Endothelial cell of umbilical vein (primary cell): ENCODE data around the gene CCDC88B. TPM values are rescaled to one million over a fixed set of nuclear protein-coding genes. Genes with fewer than 3 reads are reported as not detected.

ENCODE experiments used
- BruUV-seq: library from RNA; stranded (reverse); fragments of 400-500 nt; replicated peaks from 2 replicates; lab custom pipeline; 2021; lab: Mats Ljungman, UMichigan
- CTCF ChIA-PET: fragments of 300-600, 350-600 bp; sonication (Branson Sonifier 250); formaldehyde crosslinking; loops from one replicate; lab custom pipeline; 2021; ENCODE audit warnings: antibody characterized with exemption, inconsistent platforms; lab: Charles Lee
- POLR2A ChIA-PET: fragments of 300-600, 350-600 bp; sonication (Branson Sonifier 250); formaldehyde crosslinking; loops from one replicate; lab custom pipeline; 2021; ENCODE audit warnings: antibody characterized with exemption, inconsistent platforms; lab: Charles Lee
- DNase-seq: peaks from one replicate; pipeline ENCODE4 v3.0.0-alpha.2; 2011; ENCODE audit warnings: low read depth, low spot score
- FAIRE-seq: peaks from 2 replicates; lab custom pipeline; 2011; peaks lifted over from hg19 to GRCh38; lab: Jason Lieb, UNC
- H2AFZ ChIP-seq: 2 replicates; pipeline ENCODE4 v1.6.0; 2012; ENCODE audit warnings: low read depth, low read length, control low read depth, inconsistent platforms
- H3K27ac ChIP-seq: 2 replicates; pipeline ENCODE4 v1.5.1; 2011; ENCODE audit warnings: low read depth, mild to moderate bottlenecking, control low read depth, low read length, moderate library complexity; ENCODE audit not compliant: insufficient read depth
- H3K27me3 ChIP-seq, 2 experiments: 2 replicates each; pipeline versions ENCODE4 v1.6.0 to v1.6.1; 2011; ENCODE audit warnings: low read length in 2 of 2, mixed read lengths in 1 of 2; ENCODE audit not compliant: control insufficient read depth in 2 of 2, insufficient read depth in 2 of 2
- H3K36me3 ChIP-seq, 2 experiments: 2 replicates in 1 of 2; 3 replicates in 1 of 2; pipeline ENCODE4 v1.5.1; 2011; ENCODE audit warnings: low read length in 2 of 2, mild to moderate bottlenecking in 1 of 2, moderate library complexity in 1 of 2; ENCODE audit not compliant: control insufficient read depth in 2 of 2, insufficient read depth in 2 of 2; ENCODE audit errors: extremely low read depth in 1 of 2
- H3K4me1 ChIP-seq: 3 replicates; pipeline ENCODE4 v1.5.1; 2011; ENCODE audit warnings: mild to moderate bottlenecking, low read length; ENCODE audit not compliant: control insufficient read depth, insufficient read depth; ENCODE audit errors: extremely low read depth
- H3K4me2 ChIP-seq: 2 replicates; pipeline ENCODE4 v1.6.1; 2011; ENCODE audit warnings: low read length, control low read depth, mixed read lengths; ENCODE audit not compliant: insufficient read depth
- H3K4me3 ChIP-seq, 3 experiments: fragments of 200-600 bp in 1 of 3; sonication (generic), shearing (Covaris generic) in 1 of 3; replicated peaks in 1 of 3; 2 replicates each; pipeline ENCODE4 v1.5.1; 2011 to 2016; ENCODE audit warnings: control low read depth in 3 of 3, low read length in 3 of 3, mild to moderate bottlenecking in 2 of 3, inconsistent platforms in 1 of 3, low read depth in 1 of 3, moderate library complexity in 1 of 3; ENCODE audit not compliant: insufficient read depth in 1 of 3
- H3K79me2 ChIP-seq: 2 replicates; pipeline ENCODE4 v1.6.0; 2012; ENCODE audit warnings: low read length, inconsistent platforms; ENCODE audit not compliant: control insufficient read depth, insufficient read depth
- H3K9ac ChIP-seq: replicated peaks from 2 replicates; pipeline ENCODE3; 2011; ENCODE audit warnings: low read length, control low read depth; ENCODE audit not compliant: insufficient read depth; ENCODE audit errors: extremely low read depth
- H3K9me1 ChIP-seq: replicated peaks from 3 replicates; pipeline ENCODE4 v1.6.0; 2011; ENCODE audit warnings: mild to moderate bottlenecking, low read length; ENCODE audit not compliant: control insufficient read depth, insufficient read depth; ENCODE audit errors: extremely low read depth
- H3K9me3 ChIP-seq: replicated peaks from 2 replicates; pipeline ENCODE4 v1.5.1; 2012; ENCODE audit warnings: low read length, inconsistent platforms; ENCODE audit not compliant: control insufficient read depth, insufficient read depth
- H4K20me1 ChIP-seq: replicated peaks from 2 replicates; pipeline ENCODE3; 2011; ENCODE audit warnings: mild to moderate bottlenecking, low read length; ENCODE audit not compliant: control insufficient read depth, insufficient read depth; ENCODE audit errors: extremely low read depth
- GATA2 ChIP-seq: IDR thresholded peaks from 2 replicates; pipeline ENCODE4 v1.7.0; 2011; ENCODE audit warnings: low read depth, mild to moderate bottlenecking, moderate library complexity, mixed read lengths, low read length; ENCODE audit not compliant: insufficient read length, insufficient read depth
- MYC ChIP-seq: IDR thresholded peaks from one replicate; pipeline ENCODE4 v1.6.1; 2011; ENCODE audit warnings: mild to moderate bottlenecking, low read depth, low read length
- dilution Hi-C: fragments of 300-500 bp; cut with MboI; formaldehyde crosslinking; loops from one replicate; pipeline ENCODE4 v1.15.0; 2019; ENCODE audit warnings: low sequenced_read_pairs; ENCODE audit not compliant: extremely low pct_ligation_motif_present
- intact Hi-C: fragments of 100-400 bp; cut with micrococcal nuclease; formaldehyde crosslinking; loops from one replicate; pipeline ENCODE4 v1.10.0; 2022
- polyA plus RNA-seq, 4 experiments: library from polyadenylated mRNA; depleted of rRNA in 3 of 4; stranded (reverse) in 3 of 4; unstranded in 1 of 4; fragments of >200 nt; gene quantifications; 2 replicates each; pipeline versions ENCODE4 v1.2.1 to v1.2.3, GENCODE V29; 2011 to 2012; ENCODE audit warnings: missing spikeins in 1 of 4
- total RNA-seq: library from RNA; stranded (reverse); gene quantifications from 2 replicates; pipeline ENCODE4 v1.2.3, GENCODE V29; 2021

The CCDC88B gene
- total and polyA plus RNA-seq, 2 donors (not counting 3 experiments of a cell fraction or from before 2014, with no cell fraction given): 1.8 to 2.7 TPM

DNA sequence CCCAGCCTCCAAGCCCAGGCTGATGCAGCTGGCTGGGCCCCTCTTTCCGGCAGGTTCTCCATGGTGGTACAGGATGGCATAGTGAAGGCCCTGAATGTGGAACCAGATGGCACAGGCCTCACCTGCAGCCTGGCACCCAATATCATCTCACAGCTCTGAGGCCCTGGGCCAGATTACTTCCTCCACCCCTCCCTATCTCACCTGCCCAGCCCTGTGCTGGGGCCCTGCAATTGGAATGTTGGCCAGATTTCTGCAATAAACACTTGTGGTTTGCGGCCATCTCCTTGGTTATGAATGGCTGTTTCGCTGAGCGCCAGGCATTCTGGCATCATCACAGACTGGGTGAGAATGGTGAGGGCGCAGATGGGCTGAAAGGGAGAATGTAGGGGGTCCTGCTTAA, 18.5 kb upstream of the CCDC88B start:
- peaks cover 9% of the 10 kb centered on the region for H3K4me1 ChIP-seq
- no peak overlapping the region for H2AFZ ChIP-seq
- intact Hi-C loops (no loop called here), dilution Hi-C loops (no loop called here)
- no peak overlapping the region for H3K9ac ChIP-seq
- no TSS peak for BruUV-seq
- no peaks in the 10 kb centered on the region for H4K20me1 ChIP-seq
- CTCF ChIA-PET: interaction anchor here (2.9 kb wide), 1 partner anchor 11 kb away, joined by 19 read pairs; no protein-coding TSS in a partner anchor
- no peaks in the 10 kb centered on the region for H3K9me3 ChIP-seq
- H3K27ac ChIP-seq: no peak overlapping the region
- no peaks in the 10 kb centered on the region for H3K9me1 ChIP-seq
- no peaks in the 10 kb centered on the region for H3K27me3 ChIP-seq
- FAIRE-seq (no peak), DNase-seq (no peak)
- TF ChIP-seq GATA2 (no peak), MYC (no peak)
- H3K4me2 ChIP-seq: no peak overlapping the region
- peaks cover 4% of the 10 kb centered on the region for H3K79me2 ChIP-seq
- POLR2A ChIA-PET: no interaction called here
- H3K4me3 ChIP-seq: no peak overlapping the region
- peaks cover 0 to 11% of the 10 kb centered on the region in 2 experiments for H3K36me3 ChIP-seq

DNA sequence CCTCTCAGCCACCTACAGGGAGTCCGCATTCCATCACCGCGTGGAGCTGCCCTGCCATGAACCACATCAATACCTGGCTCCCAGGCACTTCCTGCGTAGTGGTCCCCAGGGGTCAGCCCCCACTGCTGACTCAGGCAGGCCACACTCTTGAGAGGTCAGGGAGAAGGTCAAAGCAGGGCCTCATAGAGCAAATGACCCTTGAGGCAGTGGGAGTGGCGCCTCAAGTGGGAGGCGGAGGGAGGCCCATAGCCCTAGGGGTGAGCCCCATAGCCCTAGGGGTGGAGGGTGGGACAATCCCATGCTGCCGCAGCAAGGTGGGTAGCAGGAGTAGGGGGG, 17.1 kb upstream of the CCDC88B start:
- Histone ChIP-seq H3K9me1 (no peaks in the 10 kb centered on the region), H3K27ac (no peak overlapping the region), H3K36me3 (peaks cover 0 to 11% of the 10 kb centered on the region in 2 experiments), H3K4me2 (no peak overlapping the region), H3K4me1 (peaks cover 6% of the 10 kb centered on the region), H3K79me2 (peaks cover 2% of the 10 kb centered on the region), H3K27me3 (no peaks in the 10 kb centered on the region), H3K9me3 (no peaks in the 10 kb centered on the region), H3K9ac (no peak overlapping the region), H2AFZ (no peak overlapping the region), H4K20me1 (no peaks in the 10 kb centered on the region), H3K4me3 (no peak overlapping the region)
- no peak for DNase-seq
- dilution Hi-C loops (no loop called here), intact Hi-C loops (no loop called here)
- TF ChIP-seq MYC: no peak
- CTCF ChIA-PET: interaction anchor here (2.9 to 3.4 kb wide), 2 partner anchors 9 to 20 kb away, joined by 14 to 19 read pairs; no protein-coding TSS in a partner anchor
- FAIRE-seq: no peak
- no TSS peak for BruUV-seq
- POLR2A ChIA-PET: no interaction called here
